ENCODE measurements around the gene SC5D. TPM values are rescaled to one million over a fixed set of nuclear protein-coding genes. Genes with fewer than 3 reads are reported as not detected.

The SC5D gene
- total RNA-seq, 1 experiment from 2014 or later = 25.9 TPM

DNA sequence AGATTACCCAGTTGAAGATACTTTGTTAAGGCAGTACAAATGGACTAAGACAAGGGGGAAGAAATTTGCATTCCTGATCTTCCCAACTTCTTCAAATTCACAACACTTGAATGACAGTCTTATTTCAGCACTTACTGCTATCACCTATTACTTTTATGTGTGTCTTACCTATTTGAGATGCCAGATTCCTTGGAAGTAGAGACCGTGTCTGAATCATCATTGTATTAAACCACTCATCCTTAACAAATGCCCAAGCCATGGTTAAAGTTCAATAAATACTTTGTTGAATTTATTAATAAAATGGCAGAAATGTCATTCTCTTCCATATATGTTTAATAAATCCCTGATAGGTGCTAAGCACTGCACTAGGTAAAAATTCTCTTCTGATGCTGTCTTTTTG, 18.3 kb downstream of the SC5D start:
- Mint-ChIP-seq H3K36me3 (ENCODE audit: insufficient read depth, unreplicated experiment) (peaks cover 24% of the 10 kb centered on the region), H3K27me3 (ENCODE audit: insufficient read depth, unreplicated experiment) (no peaks in the 10 kb centered on the region), H3K27ac (ENCODE audit: low read depth, unreplicated experiment) (no peak overlapping the region), H3K4me3 (ENCODE audit: unreplicated experiment) (no peak overlapping the region), H3K4me1 (ENCODE audit: insufficient read depth, unreplicated experiment) (no peaks in the 10 kb centered on the region), H3K9me3 (ENCODE audit: unreplicated experiment) (no peaks in the 10 kb centered on the region)
- CTCF ChIA-PET = no interaction called here
- intact Hi-C loops (cut with micrococcal nuclease) = no loop called here
- no TSS peak for BruUV-seq (replicated peaks)
- no peak for DNase-seq (ENCODE audit: unreplicated experiment)
- TF ChIP-seq, protein P1, sequence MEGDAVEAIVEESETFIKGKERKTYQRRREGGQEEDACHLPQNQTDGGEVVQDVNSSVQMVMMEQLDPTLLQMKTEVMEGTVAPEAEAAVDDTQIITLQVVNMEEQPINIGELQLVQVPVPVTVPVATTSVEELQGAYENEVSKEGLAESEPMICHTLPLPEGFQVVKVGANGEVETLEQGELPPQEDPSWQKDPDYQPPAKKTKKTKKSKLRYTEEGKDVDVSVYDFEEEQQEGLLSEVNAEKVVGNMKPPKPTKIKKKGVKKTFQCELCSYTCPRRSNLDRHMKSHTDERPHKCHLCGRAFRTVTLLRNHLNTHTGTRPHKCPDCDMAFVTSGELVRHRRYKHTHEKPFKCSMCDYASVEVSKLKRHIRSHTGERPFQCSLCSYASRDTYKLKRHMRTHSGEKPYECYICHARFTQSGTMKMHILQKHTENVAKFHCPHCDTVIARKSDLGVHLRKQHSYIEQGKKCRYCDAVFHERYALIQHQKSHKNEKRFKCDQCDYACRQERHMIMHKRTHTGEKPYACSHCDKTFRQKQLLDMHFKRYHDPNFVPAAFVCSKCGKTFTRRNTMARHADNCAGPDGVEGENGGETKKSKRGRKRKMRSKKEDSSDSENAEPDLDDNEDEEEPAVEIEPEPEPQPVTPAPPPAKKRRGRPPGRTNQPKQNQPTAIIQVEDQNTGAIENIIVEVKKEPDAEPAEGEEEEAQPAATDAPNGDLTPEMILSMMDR (IDR thresholded peaks at IDR 0.05; ENCODE audit: unreplicated experiment) = no peak
- POLR2A ChIA-PET = no interaction called here

DNA sequence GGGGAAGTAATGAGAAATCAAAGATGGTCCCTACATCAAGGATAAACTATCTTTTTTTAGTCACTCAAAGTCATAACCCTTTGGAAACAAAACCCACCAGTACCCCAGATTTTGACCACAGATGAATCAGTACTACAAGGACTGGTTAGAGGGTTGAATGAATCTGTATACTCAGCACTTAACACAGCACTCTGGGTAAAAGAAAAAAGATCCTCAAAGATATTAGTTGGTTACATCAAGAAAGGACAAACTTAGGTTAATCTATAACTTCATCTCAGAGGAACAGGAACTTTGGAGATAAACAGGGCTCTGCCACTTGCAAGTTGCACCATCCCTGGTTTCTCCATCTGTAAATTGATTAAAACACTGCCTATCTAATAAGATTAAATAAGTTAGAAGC, 18.8 kb downstream of the SC5D start:
- TF ChIP-seq, protein P1 (IDR thresholded peaks at IDR 0.05; ENCODE audit: unreplicated experiment) = no peak
- CTCF ChIA-PET = no interaction called here
- no peak for DNase-seq (ENCODE audit: unreplicated experiment)
- H3K27me3 Mint-ChIP-seq (ENCODE audit: insufficient read depth, unreplicated experiment) = no peaks in the 10 kb centered on the region
- BruUV-seq (replicated peaks) = no TSS peak
- H3K36me3 Mint-ChIP-seq (ENCODE audit: insufficient read depth, unreplicated experiment) = peaks cover 26% of the 10 kb centered on the region
- intact Hi-C loops (cut with micrococcal nuclease) = no loop called here
- H3K4me3 Mint-ChIP-seq (ENCODE audit: unreplicated experiment) = no peak overlapping the region
- POLR2A ChIA-PET = no interaction called here
- H3K9me3 Mint-ChIP-seq (ENCODE audit: unreplicated experiment) = no peaks in the 10 kb centered on the region
- H3K27ac Mint-ChIP-seq (ENCODE audit: low read depth, unreplicated experiment) = no peak overlapping the region
- H3K4me1 Mint-ChIP-seq (ENCODE audit: insufficient read depth, unreplicated experiment) = no peaks in the 10 kb centered on the region

DNA sequence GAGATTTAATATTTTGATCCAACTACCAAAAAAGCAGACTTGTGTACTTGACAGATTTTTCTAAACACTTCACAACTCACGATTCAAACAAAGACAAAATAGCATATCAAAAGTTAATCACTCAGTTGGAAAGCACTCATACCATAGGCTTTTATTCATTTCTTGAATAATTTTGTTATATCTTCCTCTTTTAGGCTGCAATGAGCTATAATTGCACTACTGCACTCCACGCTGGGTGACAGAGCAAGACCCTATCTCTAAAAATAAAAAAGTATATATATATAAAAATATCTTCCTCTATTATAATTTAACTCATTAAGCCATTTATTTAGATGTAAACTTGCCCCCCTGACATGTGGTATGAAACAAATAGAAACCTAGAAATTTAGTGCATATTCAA, 19.9 kb downstream of the SC5D start:
- no peaks in the 10 kb centered on the region for H3K9me3 Mint-ChIP-seq (ENCODE audit: unreplicated experiment)
- H3K4me1 Mint-ChIP-seq (ENCODE audit: insufficient read depth, unreplicated experiment) = no peaks in the 10 kb centered on the region
- no peaks in the 10 kb centered on the region for H3K27me3 Mint-ChIP-seq (ENCODE audit: insufficient read depth, unreplicated experiment)
- ChIA-PET CTCF (interaction anchor here (0.6 to 0.8 kb wide), 3 partner anchors 61 to 875 kb away, joined by 3 read pairs; no protein-coding TSS in a partner anchor), POLR2A (interaction anchor here (1.3 kb wide), 1 partner anchor 19 kb away, joined by 3 read pairs; no protein-coding TSS in a partner anchor)
- intact Hi-C loops (cut with micrococcal nuclease) = no loop called here
- H3K36me3 Mint-ChIP-seq (ENCODE audit: insufficient read depth, unreplicated experiment) = peaks cover 15% of the 10 kb centered on the region
- no peak for DNase-seq (ENCODE audit: unreplicated experiment)
- no TSS peak for BruUV-seq (replicated peaks)
- H3K27ac Mint-ChIP-seq (ENCODE audit: low read depth, unreplicated experiment) = no peak overlapping the region
- H3K4me3 Mint-ChIP-seq (ENCODE audit: unreplicated experiment) = no peak overlapping the region
- TF ChIP-seq, protein P1 (IDR thresholded peaks at IDR 0.05; ENCODE audit: unreplicated experiment) = no peak

DNA sequence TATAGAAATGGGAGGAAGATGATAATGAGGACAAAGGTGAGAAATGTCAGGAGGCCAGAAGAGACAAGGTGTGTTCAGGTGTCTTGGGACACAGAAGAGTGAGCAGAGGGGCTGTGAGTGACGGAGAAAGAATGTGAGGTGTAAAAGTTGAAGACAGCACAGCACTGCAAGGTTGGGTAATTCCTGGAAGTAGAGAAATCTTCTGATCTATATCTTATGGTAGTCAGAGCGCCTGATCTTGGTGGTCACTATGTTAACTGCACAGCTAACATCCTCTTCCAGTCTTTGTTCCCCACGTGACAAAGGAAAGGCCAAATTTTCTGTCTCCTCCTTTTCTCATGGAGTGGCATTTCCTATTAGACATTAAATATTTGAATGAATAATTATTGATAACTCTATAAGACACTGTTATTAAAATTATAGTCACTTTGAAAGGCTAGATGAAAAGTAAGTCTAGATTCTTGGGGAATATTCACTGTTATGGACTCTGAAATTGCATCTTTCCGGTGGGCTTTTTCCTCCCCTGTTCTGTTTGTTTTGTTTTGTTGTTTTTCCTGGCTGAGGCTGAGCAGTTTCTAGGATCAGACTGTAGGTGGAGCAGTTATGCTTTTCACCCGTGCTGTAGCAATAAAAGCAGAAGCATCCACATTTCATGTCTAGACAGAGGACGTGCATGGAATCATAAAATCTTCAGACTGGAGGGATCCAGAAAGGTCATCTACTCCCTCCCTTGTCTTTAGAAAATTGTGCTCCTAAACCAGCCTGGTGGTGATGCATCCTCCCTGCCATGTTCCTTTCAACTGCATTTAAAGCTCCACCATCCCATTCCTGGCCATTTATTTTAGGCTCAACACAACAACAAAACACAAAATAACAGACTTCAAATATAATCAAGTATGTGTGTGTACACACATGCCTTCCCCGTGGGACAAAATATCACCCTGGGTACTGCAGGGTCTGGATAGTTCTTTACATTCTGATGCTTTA, 26.6 kb downstream of the SC5D start:
- no peaks in the 10 kb centered on the region for H3K9me3 Mint-ChIP-seq (ENCODE audit: unreplicated experiment)
- CTCF ChIA-PET = interaction anchor here (0.6 to 7.6 kb wide), 23 partner anchors 11 to 276 kb away, joined by 3 to 67 read pairs (median 4); no protein-coding TSS in a partner anchor
- TF ChIP-seq, protein P1 (IDR thresholded peaks at IDR 0.05; ENCODE audit: unreplicated experiment) = peak; percentile 68
- peak; percentile 57 for DNase-seq (ENCODE audit: unreplicated experiment)
- H3K4me1 Mint-ChIP-seq (ENCODE audit: insufficient read depth, unreplicated experiment) = peaks cover 6% of the 10 kb centered on the region
- no peak overlapping the region for H3K27ac Mint-ChIP-seq (ENCODE audit: low read depth, unreplicated experiment)
- intact Hi-C loops (cut with micrococcal nuclease) = loop anchor here (1.0 kb wide), 3 partner anchors 133 to 783 kb away; partner anchors contain the start of genes SORL1 and SORL1-AS1
- POLR2A ChIA-PET = no interaction called here
- no TSS peak for BruUV-seq (replicated peaks)
- peaks cover 18% of the 10 kb centered on the region for H3K27me3 Mint-ChIP-seq (ENCODE audit: insufficient read depth, unreplicated experiment)
- peaks cover 7% of the 10 kb centered on the region for H3K36me3 Mint-ChIP-seq (ENCODE audit: insufficient read depth, unreplicated experiment)
- no peak overlapping the region for H3K4me3 Mint-ChIP-seq (ENCODE audit: unreplicated experiment)
